Fibroblast of pulmonary artery (primary cell): ENCODE results near the gene TMEM217.

Experiments used
- DNase-seq: peaks from one replicate; pipeline ENCODE4 v3.0.0-alpha.2; 2010; ENCODE audit warnings: low read depth
- H3K4me3 ChIP-seq: replicated peaks from 2 replicates; pipeline ENCODE4 v1.5.1; 2011; ENCODE audit warnings: low read depth, mild to moderate bottlenecking, control low read depth, low read length, moderate library complexity
- TF ChIP-seq, protein P1 (sequence below): IDR thresholded peaks from 2 replicates; pipeline ENCODE4 v1.5.1; 2011; ENCODE audit warnings: mild to moderate bottlenecking, control low read depth, low read length, inconsistent platforms; ENCODE audit errors: missing control alignments

Gene TMEM217

GRCh38 chr6:37269105-37269504, 11.2 kb upstream of the TMEM217 start:
- DNase-seq = no peak
- H3K4me3 ChIP-seq = no peak overlapping the region
- TF ChIP-seq, protein P1, sequence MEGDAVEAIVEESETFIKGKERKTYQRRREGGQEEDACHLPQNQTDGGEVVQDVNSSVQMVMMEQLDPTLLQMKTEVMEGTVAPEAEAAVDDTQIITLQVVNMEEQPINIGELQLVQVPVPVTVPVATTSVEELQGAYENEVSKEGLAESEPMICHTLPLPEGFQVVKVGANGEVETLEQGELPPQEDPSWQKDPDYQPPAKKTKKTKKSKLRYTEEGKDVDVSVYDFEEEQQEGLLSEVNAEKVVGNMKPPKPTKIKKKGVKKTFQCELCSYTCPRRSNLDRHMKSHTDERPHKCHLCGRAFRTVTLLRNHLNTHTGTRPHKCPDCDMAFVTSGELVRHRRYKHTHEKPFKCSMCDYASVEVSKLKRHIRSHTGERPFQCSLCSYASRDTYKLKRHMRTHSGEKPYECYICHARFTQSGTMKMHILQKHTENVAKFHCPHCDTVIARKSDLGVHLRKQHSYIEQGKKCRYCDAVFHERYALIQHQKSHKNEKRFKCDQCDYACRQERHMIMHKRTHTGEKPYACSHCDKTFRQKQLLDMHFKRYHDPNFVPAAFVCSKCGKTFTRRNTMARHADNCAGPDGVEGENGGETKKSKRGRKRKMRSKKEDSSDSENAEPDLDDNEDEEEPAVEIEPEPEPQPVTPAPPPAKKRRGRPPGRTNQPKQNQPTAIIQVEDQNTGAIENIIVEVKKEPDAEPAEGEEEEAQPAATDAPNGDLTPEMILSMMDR = no peak

GRCh38 chr6:37265860-37266259, 7.9 kb upstream of the TMEM217 start:
- DNase-seq = no peak
- H3K4me3 ChIP-seq = no peak overlapping the region
- TF ChIP-seq, protein P1 = no peak

DNA sequence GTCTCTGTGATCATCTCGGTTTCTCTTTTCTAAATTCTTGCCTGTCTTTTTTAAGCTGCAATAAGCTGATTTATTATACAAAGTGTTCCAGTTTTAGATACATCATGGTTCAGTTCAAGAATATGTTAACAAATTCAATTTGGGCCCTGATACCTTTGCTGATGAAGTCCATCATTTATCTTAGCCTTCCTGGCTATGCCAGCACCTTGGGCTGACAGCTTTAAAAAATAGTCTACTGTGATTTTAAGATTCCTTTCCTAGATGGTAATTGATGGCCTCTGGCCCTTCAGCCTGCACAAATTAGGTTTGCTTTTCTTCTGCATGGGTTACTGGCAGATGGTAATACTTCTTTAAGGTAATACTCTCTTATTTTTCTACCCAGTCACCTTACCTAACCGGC, 7.1 kb upstream of the TMEM217 start:
- DNase-seq = no peak
- TF ChIP-seq, protein P1 = no peak
- no peak overlapping the region for H3K4me3 ChIP-seq

GRCh38 chr6:37262446-37263026, 4.6 kb upstream of the TMEM217 start:
- DNase-seq = no peak
- TF ChIP-seq, protein P1 = no peak
- H3K4me3 ChIP-seq = no peak overlapping the region

GRCh38 chr6:37261198-37261597, 3.3 kb upstream of the TMEM217 start:
- no peak for DNase-seq
- H3K4me3 ChIP-seq = no peak overlapping the region
- TF ChIP-seq, protein P1 = no peak

- TF ChIP-seq, protein P1 = no peak
- DNase-seq = no peak
- no peak overlapping the region for H3K4me3 ChIP-seq
Measured at GRCh38 chr6:37260444-37260843, 2.5 kb upstream of the TMEM217 start.

DNA sequence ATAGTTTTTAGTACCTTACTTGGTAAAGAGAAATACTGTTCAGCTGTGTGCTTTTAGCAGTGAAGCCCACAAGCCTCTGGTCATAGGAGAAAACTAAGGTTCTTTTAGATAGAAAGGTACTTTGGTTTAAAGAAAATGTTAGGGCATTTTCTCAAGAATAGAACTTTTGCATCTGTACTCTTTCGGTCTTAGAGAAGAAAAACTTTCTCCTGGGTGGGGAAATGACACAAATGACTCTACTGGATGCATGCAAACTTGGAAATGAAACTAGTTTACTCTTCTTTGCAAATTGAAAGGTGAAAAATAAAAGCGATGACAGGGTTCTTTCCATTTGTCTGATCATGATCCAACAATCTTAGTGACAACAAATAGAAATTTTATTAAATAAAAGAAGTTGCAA, 2.1 kb upstream of the TMEM217 start:
- TF ChIP-seq, protein P1 = no peak
- H3K4me3 ChIP-seq = no peak overlapping the region
- DNase-seq = no peak
